ENCODE data around the gene USP25.

USP25 gene

GRCh38 chr21:15823486-15824150, 93.8 kb downstream of the USP25 start:
- FAIRE-seq: no peak

- FAIRE-seq: no peak
Observed at GRCh38 chr21:15825700-15826099, 95.9 kb downstream of the USP25 start.

GRCh38 chr21:15826147-15826780, 96.5 kb downstream of the USP25 start:
- peak; percentile 25 for FAIRE-seq

- no peak for FAIRE-seq
Observed at GRCh38 chr21:15826908-15827601, 97.3 kb downstream of the USP25 start.

- no peak for FAIRE-seq
Observed at GRCh38 chr21:15831497-15831896, 101.7 kb downstream of the USP25 start.

GRCh38 chr21:15837645-15838044, 107.9 kb downstream of the USP25 start:
- no peak for FAIRE-seq

GRCh38 chr21:15839026-15839425, 109.2 kb downstream of the USP25 start:
- no peak for FAIRE-seq

- FAIRE-seq: no peak
Observed at GRCh38 chr21:15839601-15840000, 109.8 kb downstream of the USP25 start.

GRCh38 chr21:15840406-15840805, 110.6 kb downstream of the USP25 start:
- no peak for FAIRE-seq

- FAIRE-seq: no peak
Observed at GRCh38 chr21:15841856-15842564, 112.2 kb downstream of the USP25 start.

GRCh38 chr21:15842565-15842880, 112.7 kb downstream of the USP25 start:
- no peak for FAIRE-seq

GRCh38 chr21:15843766-15844165, 114.0 kb downstream of the USP25 start:
- FAIRE-seq: no peak

GRCh38 chr21:15848634-15849560, 119.1 kb downstream of the USP25 start:
- FAIRE-seq: no peak

GRCh38 chr21:15849927-15850326, 120.1 kb downstream of the USP25 start:
- FAIRE-seq: peak; percentile 28

- no peak for FAIRE-seq
Observed at GRCh38 chr21:15850645-15851044, 120.9 kb downstream of the USP25 start.

- no peak for FAIRE-seq
Observed at GRCh38 chr21:15852146-15852545, 122.4 kb downstream of the USP25 start.

- no peak for FAIRE-seq
Observed at GRCh38 chr21:15853126-15853525, 123.3 kb downstream of the USP25 start.

- FAIRE-seq: no peak
Observed at GRCh38 chr21:15856813-15857212, 127.0 kb downstream of the USP25 start.

GRCh38 chr21:15857740-15858139, 128.0 kb downstream of the USP25 start:
- FAIRE-seq: no peak

- no peak for FAIRE-seq
Observed at GRCh38 chr21:15860541-15860940, 130.8 kb downstream of the USP25 start.

- FAIRE-seq: no peak
Observed at GRCh38 chr21:15868940-15869339, 139.2 kb downstream of the USP25 start.

GRCh38 chr21:15870819-15871218, 141.0 kb downstream of the USP25 start:
- peak; percentile 33 for FAIRE-seq

GRCh38 chr21:15872236-15872635, 142.5 kb downstream of the USP25 start:
- no peak for FAIRE-seq

Measured in TTC549 (cell line).